ENCODE data around the gene MRPL19.

- no peak for TF ChIP-seq CTCF (optimal IDR thresholded peaks at IDR 0.05 in 1 of 3, IDR thresholded peaks at IDR 0.05 in 1 of 3, conservative IDR thresholded peaks at IDR 0.05 in 1 of 3; ENCODE audit: extremely low read depth in 1 of 3, insufficient read depth in 2 of 3, low read length in 3 of 3)
- TF ChIP-seq EZH2 (IDR thresholded peaks at IDR 0.05; ENCODE audit: low read length): no peak
These were observed 13.8 kb upstream of the MRPL19 start for GRCh38 chr2:75632813-75633212.
